Measurements from ENCODE around the gene ESPL1.

DNA sequence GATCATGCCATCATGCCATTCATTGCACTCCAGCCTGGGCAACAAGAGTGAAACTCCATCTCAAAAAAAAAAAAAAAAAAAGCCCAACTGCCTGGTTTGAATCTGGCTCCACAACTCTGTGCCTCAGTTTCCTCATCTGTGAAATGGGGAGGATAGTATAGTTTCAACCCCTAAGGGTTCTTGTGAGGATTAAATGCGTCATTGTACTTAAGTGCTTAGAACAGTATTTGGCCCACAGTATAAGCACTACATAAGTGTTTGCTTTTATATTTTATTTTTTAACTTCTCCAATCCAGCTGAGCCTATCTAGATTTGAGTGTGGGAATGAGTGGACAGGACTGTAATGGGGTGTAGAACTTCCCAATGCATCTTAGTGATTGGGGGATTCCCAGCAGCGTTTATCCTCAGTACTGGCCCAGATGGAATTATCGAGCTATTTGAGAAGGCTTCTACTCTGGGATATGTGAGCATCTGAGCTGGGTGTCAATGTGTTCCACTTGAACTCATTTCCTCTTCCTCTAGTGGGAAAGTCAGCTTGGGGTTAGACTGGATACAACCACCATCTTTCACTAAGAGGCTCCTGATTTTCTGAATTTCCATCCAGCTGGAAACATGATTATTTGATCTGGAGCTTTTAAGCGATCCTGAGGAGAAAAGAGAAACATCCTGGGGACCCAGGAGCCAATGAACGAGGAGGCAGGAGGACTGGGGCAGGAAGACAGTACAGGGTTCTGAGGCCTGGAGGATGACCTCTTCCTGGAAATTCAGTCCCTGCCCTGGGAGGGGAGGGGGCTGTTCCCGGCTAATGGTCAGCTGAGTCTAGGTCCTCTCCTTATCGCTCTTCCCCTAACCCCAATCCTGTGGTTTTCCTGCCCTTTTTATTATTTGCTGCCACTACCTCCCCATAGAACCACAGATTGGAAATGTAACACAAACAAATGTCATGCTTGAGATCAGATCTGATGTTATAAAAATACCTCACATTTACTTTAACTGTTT, 9.3 kb upstream of the ESPL1 start:
- TF ChIP-seq SUZ12 (IDR thresholded peaks at IDR 0.05; ENCODE audit: extremely low read depth, insufficient read depth, insufficient read length) (no peak), YY1 (IDR thresholded peaks at IDR 0.05; ENCODE audit: insufficient read depth, insufficient read length) (no peak)

Data from NT2/D1 (cell line).